Breast epithelium (tissue), 4 donors: Measurements from ENCODE around the gene ASF1A. TPM values are rescaled to one million over a fixed set of nuclear protein-coding genes. Genes with fewer than 3 reads are reported as not detected.

Experiments
- DNase-seq, 2 donors: peaks; one replicate each; pipeline ENCODE4 v3.0.0-alpha.2; 2019; ENCODE audit warnings: low spot score in 2 of 2
- H3K27ac ChIP-seq, 2 donors: fragments of 200-600 bp; sonication (generic) in 1 of 2; one replicate each; pipeline ENCODE4 v1.5.1; 2016 to 2019; ENCODE audit warnings: mild to moderate bottlenecking in 1 of 2
- H3K27me3 ChIP-seq, 2 donors: fragments of 200-600 bp; sonication (generic) in 1 of 2; one replicate each; pipeline versions ENCODE4 v1.5.1 to v1.6.0; 2017 to 2019; ENCODE audit warnings: control low read depth in 1 of 2, mild to moderate bottlenecking in 1 of 2
- H3K36me3 ChIP-seq: fragments of 200-600 bp; one replicate; pipeline ENCODE4 v1.5.1; 2019
- H3K4me1 ChIP-seq, 2 donors: fragments of 200-600 bp; sonication (generic); one replicate each; pipeline ENCODE4 v1.5.1; 2016 to 2019; ENCODE audit warnings: control low read depth in 1 of 2
- H3K4me3 ChIP-seq, 3 donors: fragments of 200-600 bp; sonication (generic); 1 replicate in 2 of 3; 2 replicates in 1 of 3; pipeline ENCODE4 v1.5.1; 2016 to 2019; ENCODE audit warnings: mild to moderate bottlenecking in 3 of 3, moderate library complexity in 2 of 3
- H3K9me3 ChIP-seq, 2 donors: fragments of 200-600 bp; sonication (generic) in 1 of 2; one replicate each; pipeline ENCODE4 v1.5.1; 2016 to 2019; ENCODE audit warnings: control low read depth in 1 of 2
- POLR2A ChIP-seq: fragments of 450-650 bp; IDR thresholded peaks from one replicate; pipeline ENCODE4 v1.6.1; 2016; ENCODE audit warnings: antibody characterized with exemption, mild to moderate bottlenecking, moderate library complexity
- POLR2AphosphoS5 ChIP-seq, 3 donors: sonication (generic); formaldehyde crosslinking; IDR thresholded peaks; one replicate each; pipeline ENCODE4 v1.6.1; 2017; ENCODE audit warnings: antibody characterized with exemption in 3 of 3
- intact Hi-C: fragments of 100-400 bp; cut with DNase I; formaldehyde crosslinking; loops from one replicate; pipeline ENCODE4 v1.15.1; 2023; ENCODE audit warnings: low total_unique reads
- total RNA-seq, 3 donors: library from RNA; depleted of rRNA; stranded (reverse); fragments of >200 nt; gene quantifications; one replicate each; pipeline ENCODE4 v1.1.0, GENCODE V29; 2016
- TF ChIP-seq, protein P1 (sequence below), 3 donors: fragments of 450-650 bp; IDR thresholded peaks; one replicate each; pipeline ENCODE4 v1.5.1; 2016 to 2017; ENCODE audit warnings: antibody characterized with exemption in 3 of 3, mild to moderate bottlenecking in 3 of 3, moderate library complexity in 3 of 3

Gene ASF1A
- total RNA-seq, 3 donors from 2014 or later = 8.6 to 13.2 (median 10.5) TPM

GRCh38 chr6:118881440-118882313 lies 12.3 kb upstream of the ASF1A start:
- H3K4me3 ChIP-seq = no peak overlapping the region
- no peaks in the 10 kb centered on the region for H3K27me3 ChIP-seq
- no peak overlapping the region for H3K27ac ChIP-seq
- intact Hi-C loops = no loop called here
- H3K9me3 ChIP-seq = no peaks in the 10 kb centered on the region
- no peak for DNase-seq
- H3K36me3 ChIP-seq = no peaks in the 10 kb centered on the region
- no peaks in the 10 kb centered on the region for H3K4me1 ChIP-seq
- no peak for TF ChIP-seq POLR2A
- TF ChIP-seq POLR2AphosphoS5 (IDR thresholded peaks at IDR 0.05) = no peak
- TF ChIP-seq, protein P1, sequence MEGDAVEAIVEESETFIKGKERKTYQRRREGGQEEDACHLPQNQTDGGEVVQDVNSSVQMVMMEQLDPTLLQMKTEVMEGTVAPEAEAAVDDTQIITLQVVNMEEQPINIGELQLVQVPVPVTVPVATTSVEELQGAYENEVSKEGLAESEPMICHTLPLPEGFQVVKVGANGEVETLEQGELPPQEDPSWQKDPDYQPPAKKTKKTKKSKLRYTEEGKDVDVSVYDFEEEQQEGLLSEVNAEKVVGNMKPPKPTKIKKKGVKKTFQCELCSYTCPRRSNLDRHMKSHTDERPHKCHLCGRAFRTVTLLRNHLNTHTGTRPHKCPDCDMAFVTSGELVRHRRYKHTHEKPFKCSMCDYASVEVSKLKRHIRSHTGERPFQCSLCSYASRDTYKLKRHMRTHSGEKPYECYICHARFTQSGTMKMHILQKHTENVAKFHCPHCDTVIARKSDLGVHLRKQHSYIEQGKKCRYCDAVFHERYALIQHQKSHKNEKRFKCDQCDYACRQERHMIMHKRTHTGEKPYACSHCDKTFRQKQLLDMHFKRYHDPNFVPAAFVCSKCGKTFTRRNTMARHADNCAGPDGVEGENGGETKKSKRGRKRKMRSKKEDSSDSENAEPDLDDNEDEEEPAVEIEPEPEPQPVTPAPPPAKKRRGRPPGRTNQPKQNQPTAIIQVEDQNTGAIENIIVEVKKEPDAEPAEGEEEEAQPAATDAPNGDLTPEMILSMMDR (IDR thresholded peaks at IDR 0.05) = no peak

GRCh38 chr6:118882314-118882905 lies 11.5 kb upstream of the ASF1A start:
- DNase-seq = no peak
- intact Hi-C loops = no loop called here
- Histone ChIP-seq H3K4me3 (no peak overlapping the region), H3K27me3 (no peaks in the 10 kb centered on the region), H3K36me3 (no peaks in the 10 kb centered on the region), H3K27ac (no peak overlapping the region), H3K4me1 (no peaks in the 10 kb centered on the region), H3K9me3 (no peaks in the 10 kb centered on the region)
- TF ChIP-seq POLR2AphosphoS5 (IDR thresholded peaks at IDR 0.05) (no peak), POLR2A (no peak)
- TF ChIP-seq, protein P1 (IDR thresholded peaks at IDR 0.05) = no peak

GRCh38 chr6:118886641-118887040 lies 7.3 kb upstream of the ASF1A start:
- no peak overlapping the region for H3K27ac ChIP-seq
- TF ChIP-seq POLR2AphosphoS5 (IDR thresholded peaks at IDR 0.05) = no peak
- no peak for TF ChIP-seq POLR2A
- TF ChIP-seq, protein P1 (IDR thresholded peaks at IDR 0.05) = no peak
- DNase-seq = no peak
- H3K36me3 ChIP-seq = no peaks in the 10 kb centered on the region
- no peaks in the 10 kb centered on the region for H3K9me3 ChIP-seq
- H3K4me3 ChIP-seq = no peak overlapping the region
- H3K4me1 ChIP-seq = peaks cover 0 to under 1% of the 10 kb centered on the region in 2 donors
- no peaks in the 10 kb centered on the region for H3K27me3 ChIP-seq
- intact Hi-C loops = no loop called here

DNA sequence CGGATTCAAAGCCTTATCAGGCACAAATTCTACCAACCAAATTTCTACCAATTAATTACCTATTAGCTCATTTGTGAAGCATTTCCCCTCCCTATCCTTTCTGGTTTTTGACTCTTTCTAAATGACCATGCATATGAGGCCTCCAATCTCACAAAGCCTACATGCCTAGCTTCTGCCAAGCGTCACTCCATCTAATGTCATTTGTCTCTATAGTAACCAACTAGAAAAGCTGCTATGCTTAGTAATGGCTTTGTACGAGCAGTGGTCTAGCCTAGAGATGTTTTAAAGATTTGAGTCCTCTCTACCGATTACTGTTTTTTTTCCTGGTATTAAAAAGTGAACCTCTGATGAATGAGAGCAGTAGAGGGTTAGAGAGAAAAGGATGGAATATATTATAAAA lies 4.8 kb upstream of the ASF1A start:
- intact Hi-C loops = loop anchor here (2.0 kb wide), 1 partner anchor 56 kb away; no protein-coding TSS in a partner anchor
- no peak for DNase-seq
- H3K4me1 ChIP-seq = peaks cover 0 to 13% of the 10 kb centered on the region in 2 donors
- H3K27ac ChIP-seq = no peak overlapping the region
- no peaks in the 10 kb centered on the region for H3K36me3 ChIP-seq
- H3K9me3 ChIP-seq = no peaks in the 10 kb centered on the region
- H3K4me3 ChIP-seq = no peak overlapping the region
- TF ChIP-seq, protein P1 (IDR thresholded peaks at IDR 0.05) = no peak
- no peak for TF ChIP-seq POLR2AphosphoS5 (IDR thresholded peaks at IDR 0.05)
- TF ChIP-seq POLR2A = no peak
- no peaks in the 10 kb centered on the region for H3K27me3 ChIP-seq
